NCI-H146 (cell line): ENCODE results near the gene PPP1R10.
"Not testable (repeated sequence)": the region's sequence is repeated elsewhere in the genome, so short reads cannot be mapped to it uniquely, and the experiment has no call there.

Source experiments
- DNase-seq: peaks from one replicate; lab custom pipeline; 2025; lab: John Stamatoyannopoulos, UW

Gene PPP1R10

DNA sequence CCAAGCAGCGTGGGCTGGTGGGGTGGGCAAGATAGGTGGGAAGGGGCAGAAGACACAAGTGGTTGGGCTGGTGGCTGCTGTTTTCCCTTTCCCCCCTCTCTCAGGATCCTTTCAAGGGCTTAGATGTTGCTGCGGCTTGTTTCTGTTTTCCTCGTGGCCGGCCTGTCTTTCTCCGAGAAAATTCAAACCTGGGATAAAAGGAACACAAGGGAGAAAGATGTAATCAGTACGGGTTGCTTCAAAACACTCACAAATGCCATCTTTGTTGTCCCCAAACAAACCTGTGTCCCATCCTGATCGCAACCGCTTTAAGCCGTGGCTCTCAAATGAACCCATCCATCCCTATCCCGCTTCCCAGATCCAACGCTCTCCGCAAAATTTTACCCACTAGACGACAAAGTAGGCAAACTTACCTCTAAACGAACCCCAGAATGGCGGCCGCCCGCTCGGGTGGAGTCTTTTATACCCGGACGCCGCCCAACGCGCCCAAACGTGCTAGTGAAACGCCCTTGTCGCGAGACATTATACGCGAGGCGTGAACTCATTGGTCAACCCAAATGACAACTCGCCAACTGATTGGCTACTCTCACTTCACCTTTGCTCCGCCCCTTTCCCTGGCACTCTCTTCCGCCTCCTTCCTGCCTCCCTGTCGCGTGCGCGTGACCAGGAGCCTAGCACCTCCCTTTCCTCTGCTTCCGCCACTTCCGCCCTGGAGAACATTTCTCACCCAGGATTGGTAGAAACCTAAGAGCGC is at the start of gene PPP1R10:
Gene PPP1R10, minus strand, starts transcription at position 433 of the 754 bp plus-strand sequence. CDS start 7,299 bp downstream, outside the sequence.
- DNase-seq, result peak; percentile 99

DNA sequence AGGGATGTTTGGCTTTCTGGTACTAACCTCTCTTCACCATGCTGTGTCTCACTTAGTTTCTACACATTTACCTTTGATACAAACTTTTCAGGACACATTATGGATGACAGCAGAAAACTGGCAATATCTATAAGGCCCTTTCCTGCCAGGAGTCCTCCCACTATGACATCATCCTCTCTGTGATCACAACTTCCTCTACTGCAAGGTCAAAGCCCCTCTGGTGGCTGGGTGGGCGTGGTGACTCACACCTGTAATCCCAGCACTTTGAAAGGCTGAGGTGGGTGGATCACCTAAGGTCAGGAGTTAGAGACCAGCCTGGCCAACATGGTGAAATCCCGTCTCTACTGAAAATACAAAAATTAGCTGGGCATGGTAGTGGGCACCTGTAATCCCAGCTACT is 49.3 kb upstream of the PPP1R10 start:
- not testable (repeated sequence) for DNase-seq

DNA sequence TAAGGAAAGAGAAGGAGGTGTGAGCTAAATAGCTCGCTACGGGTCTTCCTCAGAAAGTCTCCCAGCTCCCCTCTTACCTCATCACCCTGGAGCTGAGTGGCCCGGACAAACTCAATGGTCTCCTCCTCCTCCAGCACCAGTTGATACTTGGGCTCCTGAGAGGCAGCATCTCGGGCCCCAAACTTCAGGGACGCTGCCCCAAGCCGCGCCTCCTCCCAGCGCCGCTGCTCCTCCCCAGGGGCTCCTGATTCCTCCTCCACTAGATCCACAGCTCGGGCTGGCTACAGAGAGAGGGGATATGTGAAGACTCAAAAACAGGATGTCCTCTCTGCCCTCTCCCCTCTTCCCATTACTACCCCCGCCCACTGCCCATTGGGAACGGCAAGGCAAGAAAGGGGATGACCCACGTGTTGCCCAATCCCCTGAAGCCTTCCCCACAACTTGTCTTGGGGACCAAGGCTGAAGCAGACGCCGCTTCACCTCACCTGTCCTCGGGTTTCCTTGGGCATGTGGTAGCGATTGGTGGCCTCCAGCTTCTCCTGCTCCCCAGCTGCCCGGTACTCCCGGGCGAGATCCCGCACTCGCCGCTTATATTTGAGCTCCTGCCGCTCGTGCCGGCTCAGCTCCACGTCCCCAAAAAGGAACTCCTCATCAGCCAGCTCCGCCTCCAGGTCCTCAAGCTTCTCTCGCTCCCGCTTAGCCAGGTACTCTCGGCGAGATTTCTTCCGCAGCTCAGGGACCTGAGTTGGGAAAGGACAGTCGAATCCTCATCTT is 48.1 kb upstream of the PPP1R10 start:
- DNase-seq, result no peak

DNA sequence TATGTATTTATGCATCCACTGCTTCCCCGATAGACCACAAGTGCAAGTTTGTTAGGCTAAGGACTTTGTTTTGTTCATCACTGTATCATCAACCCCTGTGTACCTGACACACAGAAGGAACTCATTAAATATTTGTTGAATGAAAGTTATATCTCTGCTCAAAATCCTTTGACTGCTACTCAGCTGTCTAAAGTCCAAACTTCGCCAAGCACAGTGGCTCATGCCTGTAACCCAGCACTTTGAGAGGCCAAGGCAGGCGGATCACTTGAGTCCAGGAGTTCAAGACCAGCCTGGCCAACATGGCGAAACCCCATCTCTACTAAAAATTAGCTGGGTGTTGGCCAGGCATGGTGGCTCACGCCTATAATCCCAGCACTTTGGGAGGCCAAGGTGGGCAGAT is 40.9 kb upstream of the PPP1R10 start:
- DNase-seq, result not testable (repeated sequence)

GRCh38 chr6:30657454-30657853 is 40.4 kb upstream of the PPP1R10 start:
- no peak for DNase-seq

GRCh38 chr6:30656513-30656912 is 39.5 kb upstream of the PPP1R10 start:
- no peak for DNase-seq

DNA sequence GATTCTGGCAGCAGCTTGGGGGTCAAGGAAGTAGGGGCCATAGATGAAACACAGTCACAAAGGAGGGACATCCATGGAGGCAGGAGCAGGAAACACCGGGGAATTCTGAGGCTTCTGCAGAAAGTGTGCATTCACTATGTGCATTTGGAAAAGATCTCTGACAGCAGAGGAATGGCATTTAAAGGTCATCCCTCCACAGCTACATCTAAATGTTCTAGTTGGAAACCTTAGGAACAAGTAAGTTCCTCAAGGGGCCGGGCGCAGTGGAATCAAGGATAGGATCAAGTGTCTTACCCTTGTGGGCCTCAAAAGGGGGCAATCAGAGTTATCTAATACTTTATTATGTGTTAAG is 38.7 kb upstream of the PPP1R10 start:
- DNase-seq, result no peak

DNA sequence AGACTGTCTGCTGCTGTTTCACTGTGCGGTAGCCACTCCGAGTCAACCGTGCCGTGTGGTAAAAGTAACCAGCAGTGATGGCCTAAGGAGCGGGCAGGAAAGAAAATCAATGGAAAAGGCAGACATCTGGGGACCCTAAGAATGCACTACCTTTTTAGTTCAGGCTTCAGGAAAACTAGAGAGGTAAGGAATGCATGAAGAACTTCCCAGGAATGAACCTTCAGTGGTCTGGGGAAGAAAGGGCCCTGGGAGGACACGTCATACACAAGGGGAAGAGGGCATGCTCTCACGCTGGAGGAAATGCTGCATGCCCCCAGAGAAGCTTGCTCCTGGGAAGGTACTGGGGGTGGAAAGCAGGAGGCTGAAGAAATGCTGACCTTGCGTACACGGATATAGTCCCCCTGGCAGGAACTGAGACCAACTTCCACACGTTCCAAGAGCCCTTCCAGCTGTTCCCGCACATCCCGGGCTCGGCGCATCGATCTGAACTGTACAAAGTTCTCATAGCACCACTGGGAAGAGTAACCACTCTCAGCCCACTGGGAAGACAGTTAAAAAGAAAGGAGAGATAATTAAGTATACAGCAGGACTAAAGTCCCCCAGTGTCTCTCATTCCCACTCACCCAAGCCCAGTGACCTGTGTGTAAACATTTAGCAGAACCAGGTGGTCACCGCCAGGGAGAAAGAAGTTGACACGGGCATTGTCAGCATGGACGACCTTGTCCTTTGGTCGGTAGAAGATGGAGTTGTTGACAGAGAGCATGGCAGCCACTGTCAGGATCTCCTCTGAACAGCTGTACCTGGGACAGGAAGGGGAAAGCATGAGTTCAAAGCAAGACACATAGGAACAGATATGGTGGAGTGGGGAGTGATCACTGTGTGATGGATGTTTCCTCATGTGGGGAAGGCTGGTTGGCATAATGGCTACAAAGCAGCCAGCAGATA is 38.0 kb upstream of the PPP1R10 start:
- no peak for DNase-seq

- no peak for DNase-seq
These were observed 34.1 kb upstream of the PPP1R10 start for GRCh38 chr6:30651143-30651542.

GRCh38 chr6:30647242-30648116 is 30.4 kb upstream of the PPP1R10 start:
- DNase-seq, result peak; percentile 91

- peak; percentile 93 for DNase-seq
These were observed 29.6 kb upstream of the PPP1R10 start, which contains the start of gene C6orf136 for GRCh38 chr6:30646450-30647241. TSS of gene C6orf136 (plus strand) at chr6:30647133. CDS start at chr6:30647232, 99 bp downstream.

- no peak for DNase-seq
These were observed 28.9 kb upstream of the PPP1R10 start for GRCh38 chr6:30645989-30646388.

DNA sequence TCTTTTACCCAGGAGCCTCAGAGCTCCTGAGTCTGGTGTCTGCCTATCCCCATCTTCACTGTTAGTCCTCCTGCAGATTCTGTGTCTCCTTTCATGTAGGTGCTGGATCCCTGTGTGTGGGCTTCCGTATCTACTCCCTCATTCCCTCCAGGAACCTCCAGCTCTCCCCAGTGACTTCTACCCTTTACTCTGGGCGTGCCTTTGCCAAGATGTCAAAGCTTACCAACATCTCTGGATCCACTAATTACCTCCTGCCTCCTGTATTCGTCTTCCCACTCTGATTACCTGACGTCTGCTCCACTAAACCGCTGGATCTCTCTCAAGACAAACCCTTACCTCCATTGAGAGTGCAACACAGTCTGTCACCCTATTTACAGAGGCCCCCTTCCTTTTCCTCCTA is 27.7 kb upstream of the PPP1R10 start:
- DNase-seq, result no peak

DNA sequence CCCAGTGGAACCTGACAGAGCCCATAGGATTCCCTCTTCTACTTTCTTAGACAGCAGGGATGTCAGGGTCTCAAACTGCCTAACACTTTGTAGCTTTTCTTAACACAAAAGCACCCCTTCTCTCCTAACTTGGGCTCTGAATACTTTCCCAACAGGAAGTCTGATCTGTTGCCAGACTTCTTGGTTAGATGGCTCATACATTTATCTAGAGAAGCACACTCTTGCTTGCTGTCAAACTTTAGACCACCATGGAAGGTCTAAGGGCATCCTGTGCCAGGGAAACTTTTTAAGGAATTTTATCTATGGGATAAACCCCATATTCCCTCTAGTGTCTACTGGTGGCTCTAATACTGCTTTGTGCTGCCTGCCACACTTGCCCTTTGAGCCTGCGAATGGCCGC is 26.6 kb upstream of the PPP1R10 start:
- DNase-seq, result no peak

DNA sequence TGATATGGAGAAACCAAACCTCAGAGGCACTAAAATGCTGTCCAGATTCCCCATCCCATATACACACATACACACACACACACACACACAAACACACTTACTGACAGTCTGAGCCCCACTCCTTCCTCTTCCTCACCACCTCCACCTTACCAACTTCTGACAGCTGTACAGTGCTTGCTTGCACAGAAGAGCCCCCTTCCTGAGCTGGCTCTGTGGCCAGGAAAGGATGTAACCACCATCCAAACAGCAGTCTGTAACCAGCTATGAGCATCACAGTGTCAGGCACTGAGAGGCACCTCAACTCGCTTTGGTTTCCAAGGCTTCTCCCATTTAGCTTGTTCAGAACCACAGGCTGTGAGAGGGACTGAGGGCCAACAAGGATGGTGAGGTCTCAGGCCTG is 24.0 kb upstream of the PPP1R10 start:
- DNase-seq, result no peak

- no peak for DNase-seq
These were observed 23.4 kb upstream of the PPP1R10 start for GRCh38 chr6:30640481-30640880.

DNA sequence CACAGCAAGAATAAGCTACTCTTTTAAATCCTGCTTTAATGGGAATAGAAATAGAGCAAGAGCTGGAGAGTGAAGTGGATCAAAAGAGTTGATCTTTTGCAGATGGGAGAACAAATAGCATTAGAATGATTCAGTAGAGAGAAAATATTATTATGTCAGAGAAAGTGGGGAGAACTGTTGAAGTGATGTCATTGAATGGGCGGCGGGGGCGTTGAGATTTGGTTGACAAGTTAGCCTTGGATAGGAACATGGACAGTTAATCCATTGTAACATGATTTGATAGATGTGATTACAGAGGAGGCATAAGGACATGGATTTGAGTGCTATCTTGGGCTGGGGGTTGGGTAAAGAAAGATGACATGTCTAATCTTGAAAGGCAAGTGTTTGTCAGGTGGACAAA is 18.8 kb upstream of the PPP1R10 start:
- no peak for DNase-seq

DNA sequence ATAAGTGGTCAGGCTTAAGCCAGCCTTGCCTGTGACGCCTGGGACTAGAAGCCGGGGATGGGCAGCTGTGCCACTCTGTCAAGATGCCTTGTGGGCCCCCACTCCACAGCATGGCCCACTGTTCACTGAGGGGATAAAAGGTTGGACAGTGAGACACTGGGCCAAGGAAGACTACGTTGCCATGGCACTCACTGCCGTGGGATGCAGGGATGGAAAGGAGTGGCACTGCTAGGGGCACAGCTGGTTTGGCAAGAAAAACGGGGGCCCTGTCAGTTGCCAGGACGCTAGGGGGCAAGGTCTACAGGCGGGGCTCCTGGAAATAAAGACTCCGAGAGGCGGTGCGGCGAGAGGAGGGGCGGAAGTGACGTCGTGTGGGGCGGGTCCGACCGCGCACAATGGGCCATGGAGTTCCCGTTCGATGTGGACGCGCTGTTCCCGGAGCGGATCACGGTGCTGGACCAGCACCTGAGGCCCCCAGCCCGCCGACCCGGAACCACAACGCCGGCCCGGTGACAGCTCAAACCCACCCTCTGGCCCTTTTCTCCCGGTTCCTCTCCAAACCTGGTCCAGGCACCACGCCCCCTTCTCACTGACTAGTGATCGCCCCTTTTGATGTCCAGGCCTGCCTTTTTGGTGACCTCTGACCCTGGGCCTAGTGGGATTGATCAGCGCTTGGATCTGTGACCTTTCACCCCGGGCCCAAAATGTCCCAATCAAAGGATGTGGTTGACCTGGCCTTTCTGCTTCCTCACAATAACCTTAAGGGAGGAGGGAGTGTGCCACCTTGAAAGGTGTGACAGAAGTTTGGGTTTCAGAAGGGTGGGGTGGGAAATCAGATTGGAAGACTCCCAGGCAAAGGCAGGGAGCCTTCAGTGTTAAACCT is 9.7 kb upstream of the PPP1R10 start, which contains the start of gene ATAT1:
Gene ATAT1, plus strand, starts transcription at position 391 of the 883 bp plus-strand sequence.
- peak; percentile 77 for DNase-seq

DNA sequence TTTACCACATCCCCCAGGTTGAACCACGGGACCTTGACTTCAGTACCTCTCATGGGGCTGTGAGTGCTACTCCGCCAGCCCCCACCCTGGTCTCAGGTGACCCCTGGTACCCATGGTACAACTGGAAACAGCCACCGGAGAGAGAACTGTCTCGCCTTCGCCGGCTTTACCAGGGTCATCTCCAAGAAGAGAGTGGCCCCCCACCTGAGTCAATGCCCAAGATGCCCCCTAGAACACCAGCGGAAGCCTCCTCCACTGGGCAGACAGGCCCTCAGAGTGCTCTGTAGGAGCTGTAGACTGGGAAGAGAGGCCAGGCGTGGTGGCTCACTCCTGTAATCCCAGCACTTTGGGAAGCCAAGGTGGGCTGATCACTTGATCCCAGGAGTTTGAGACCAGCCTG is 8.5 kb upstream of the PPP1R10 start:
- no peak for DNase-seq
